ENCODE results near the gene DEFB124.
"Not testable (repeated sequence)": the region's sequence is repeated elsewhere in the genome, so short reads cannot be mapped to it uniquely, and the experiment has no call there.

Gene DEFB124

GRCh38 chr20:31474758-31475427 is at the start of gene DEFB124, which contains the start of gene REM1:
TSS of gene DEFB124 (minus strand) at chr20:31475127. CDS start at chr20:31473013, 2,114 bp downstream.
TSS of gene REM1 (plus strand) at chr20:31475288. CDS start at chr20:31476446, 1,158 bp downstream.
- no peak for DNase-seq

- no peak for DNase-seq
Measured at GRCh38 chr20:31523361-31524283, 48.7 kb upstream of the DEFB124 start.

- no peak for DNase-seq
Measured at GRCh38 chr20:31522731-31523130, 47.8 kb upstream of the DEFB124 start.

- DNase-seq: not testable (repeated sequence)
Measured at GRCh38 chr20:31521267-31521666, 46.3 kb upstream of the DEFB124 start.

- DNase-seq: no peak
Measured at GRCh38 chr20:31517373-31517772, 42.4 kb upstream of the DEFB124 start.

- no peak for DNase-seq
Measured at GRCh38 chr20:31516651-31517050, 41.7 kb upstream of the DEFB124 start.

- DNase-seq: no peak
Measured at GRCh38 chr20:31516166-31516565, 41.2 kb upstream of the DEFB124 start.

- no peak for DNase-seq
Measured at GRCh38 chr20:31515775-31516107, 40.8 kb upstream of the DEFB124 start.

GRCh38 chr20:31515072-31515774 is 40.3 kb upstream of the DEFB124 start:
- no peak for DNase-seq

GRCh38 chr20:31514154-31515071 is 39.5 kb upstream of the DEFB124 start, which contains the start of gene HM13:
TSS of gene HM13 (plus strand) at chr20:31514442. CDS start at chr20:31514552, 110 bp downstream.
- peak; percentile 54 for DNase-seq

- no peak for DNase-seq
Measured at GRCh38 chr20:31508517-31509244, 33.8 kb upstream of the DEFB124 start.

- no peak for DNase-seq
Measured at GRCh38 chr20:31505903-31506302, 31.0 kb upstream of the DEFB124 start.

GRCh38 chr20:31502884-31503673 is 28.2 kb upstream of the DEFB124 start:
- not testable (repeated sequence) for DNase-seq

GRCh38 chr20:31500527-31500926 is 25.6 kb upstream of the DEFB124 start:
- DNase-seq: no peak

GRCh38 chr20:31497838-31498540 is 23.1 kb upstream of the DEFB124 start:
- DNase-seq: no peak

GRCh38 chr20:31496761-31497295 is 21.9 kb upstream of the DEFB124 start:
- no peak for DNase-seq

GRCh38 chr20:31494131-31494530 is 19.2 kb upstream of the DEFB124 start:
- no peak for DNase-seq

- DNase-seq: no peak
Measured at GRCh38 chr20:31490752-31491151, 15.8 kb upstream of the DEFB124 start.

- no peak for DNase-seq
Measured at GRCh38 chr20:31489152-31489551, 14.2 kb upstream of the DEFB124 start.

GRCh38 chr20:31488115-31488514 is 13.2 kb upstream of the DEFB124 start:
- no peak for DNase-seq

Data from NCI-H1436 treated with DMSO at 0.1 percent for 48 hours (cell line).